GM12872 (cell line): ENCODE results near the gene CES4A.

Experiments
- TF ChIP-seq, protein P1 (sequence below): IDR thresholded peaks from 3 replicates; pipeline ENCODE4 v1.5.1; 2011; ENCODE audit warnings: low read depth, mild to moderate bottlenecking, low read length, moderate library complexity; ENCODE audit not compliant: insufficient read depth

The CES4A gene

DNA sequence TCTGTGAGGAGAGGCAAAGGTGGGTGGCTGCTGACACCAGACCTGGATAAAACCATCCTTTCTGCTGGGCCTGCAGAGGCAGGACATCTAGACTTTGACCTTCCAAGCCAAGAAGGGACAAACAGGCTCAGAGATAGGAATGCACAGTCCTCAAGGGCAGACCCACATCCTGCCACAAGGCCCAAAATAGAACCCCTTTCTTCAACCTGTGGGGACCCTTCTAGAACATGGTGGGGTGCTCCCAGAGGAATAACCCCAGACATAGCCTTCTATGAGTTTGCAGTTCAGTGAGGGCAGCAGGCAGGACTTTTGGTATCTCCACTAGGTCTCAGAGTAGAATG lies 36.8 kb downstream of the CES4A start:
- TF ChIP-seq, protein P1, sequence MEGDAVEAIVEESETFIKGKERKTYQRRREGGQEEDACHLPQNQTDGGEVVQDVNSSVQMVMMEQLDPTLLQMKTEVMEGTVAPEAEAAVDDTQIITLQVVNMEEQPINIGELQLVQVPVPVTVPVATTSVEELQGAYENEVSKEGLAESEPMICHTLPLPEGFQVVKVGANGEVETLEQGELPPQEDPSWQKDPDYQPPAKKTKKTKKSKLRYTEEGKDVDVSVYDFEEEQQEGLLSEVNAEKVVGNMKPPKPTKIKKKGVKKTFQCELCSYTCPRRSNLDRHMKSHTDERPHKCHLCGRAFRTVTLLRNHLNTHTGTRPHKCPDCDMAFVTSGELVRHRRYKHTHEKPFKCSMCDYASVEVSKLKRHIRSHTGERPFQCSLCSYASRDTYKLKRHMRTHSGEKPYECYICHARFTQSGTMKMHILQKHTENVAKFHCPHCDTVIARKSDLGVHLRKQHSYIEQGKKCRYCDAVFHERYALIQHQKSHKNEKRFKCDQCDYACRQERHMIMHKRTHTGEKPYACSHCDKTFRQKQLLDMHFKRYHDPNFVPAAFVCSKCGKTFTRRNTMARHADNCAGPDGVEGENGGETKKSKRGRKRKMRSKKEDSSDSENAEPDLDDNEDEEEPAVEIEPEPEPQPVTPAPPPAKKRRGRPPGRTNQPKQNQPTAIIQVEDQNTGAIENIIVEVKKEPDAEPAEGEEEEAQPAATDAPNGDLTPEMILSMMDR: no peak

DNA sequence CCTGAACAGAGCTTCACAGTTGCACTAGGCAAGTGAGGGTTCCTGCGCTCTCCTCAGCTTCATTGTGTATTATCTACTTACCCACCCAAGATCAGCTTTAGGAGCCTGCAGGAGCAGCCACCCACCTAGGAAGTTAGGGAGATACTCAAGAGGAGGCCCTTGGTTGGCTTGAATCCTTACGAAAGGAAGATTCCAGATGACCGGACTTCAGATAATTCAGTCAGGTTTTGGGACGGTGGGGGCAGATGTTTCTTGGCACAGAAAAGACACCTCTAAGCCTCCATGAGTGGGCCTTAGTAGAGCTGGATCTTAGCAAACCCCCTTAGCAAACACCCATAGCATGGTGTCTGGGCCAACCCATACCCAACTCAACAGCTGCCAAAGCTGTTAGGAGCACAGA lies 38.2 kb downstream of the CES4A start:
- TF ChIP-seq, protein P1: no peak

DNA sequence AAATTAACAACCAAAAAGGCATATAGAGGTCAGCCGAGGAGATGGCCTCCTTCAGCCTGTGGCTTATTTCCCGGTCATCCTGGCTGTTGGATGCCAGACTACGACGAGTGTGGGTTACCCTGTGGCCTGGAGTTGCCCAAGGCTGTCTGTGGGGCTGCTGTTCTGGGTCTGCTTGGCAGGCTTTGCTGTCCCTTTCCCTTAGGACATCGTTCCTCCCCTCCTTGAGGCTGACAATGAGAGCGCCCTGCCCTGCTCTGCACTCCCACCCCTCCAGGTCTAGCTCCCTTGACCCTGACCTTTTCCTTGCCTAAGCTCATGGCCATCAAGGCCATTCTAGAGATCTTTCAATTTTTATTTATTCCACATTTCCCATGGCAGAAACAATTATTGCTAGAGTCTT lies 38.7 kb downstream of the CES4A start:
- TF ChIP-seq, protein P1: no peak

DNA sequence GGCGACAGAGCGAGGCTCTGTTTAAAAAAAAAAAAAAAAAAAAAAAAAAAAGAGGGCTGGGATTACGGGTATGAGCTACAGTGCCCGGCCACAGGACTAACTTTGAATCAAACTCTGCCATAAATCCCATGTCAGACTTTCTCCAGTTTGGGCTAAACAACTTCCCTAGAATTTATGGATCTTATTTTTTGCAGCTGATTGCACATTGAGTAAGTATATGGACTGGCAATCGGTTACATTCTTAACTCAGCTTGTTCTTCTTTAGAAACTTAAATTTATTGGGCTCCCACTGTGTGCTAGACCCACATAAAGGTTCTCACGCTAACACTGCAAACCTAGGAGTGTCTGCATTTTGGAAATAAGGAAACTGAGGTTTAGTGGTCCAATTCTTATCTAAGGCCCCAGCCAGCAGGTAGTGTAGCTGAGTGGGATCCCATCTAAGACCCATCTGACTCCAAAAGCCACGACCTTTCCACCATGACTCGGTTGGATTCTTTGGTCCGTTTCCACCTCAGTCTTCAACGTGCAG lies 39.8 kb downstream of the CES4A start:
- TF ChIP-seq, protein P1: no peak

DNA sequence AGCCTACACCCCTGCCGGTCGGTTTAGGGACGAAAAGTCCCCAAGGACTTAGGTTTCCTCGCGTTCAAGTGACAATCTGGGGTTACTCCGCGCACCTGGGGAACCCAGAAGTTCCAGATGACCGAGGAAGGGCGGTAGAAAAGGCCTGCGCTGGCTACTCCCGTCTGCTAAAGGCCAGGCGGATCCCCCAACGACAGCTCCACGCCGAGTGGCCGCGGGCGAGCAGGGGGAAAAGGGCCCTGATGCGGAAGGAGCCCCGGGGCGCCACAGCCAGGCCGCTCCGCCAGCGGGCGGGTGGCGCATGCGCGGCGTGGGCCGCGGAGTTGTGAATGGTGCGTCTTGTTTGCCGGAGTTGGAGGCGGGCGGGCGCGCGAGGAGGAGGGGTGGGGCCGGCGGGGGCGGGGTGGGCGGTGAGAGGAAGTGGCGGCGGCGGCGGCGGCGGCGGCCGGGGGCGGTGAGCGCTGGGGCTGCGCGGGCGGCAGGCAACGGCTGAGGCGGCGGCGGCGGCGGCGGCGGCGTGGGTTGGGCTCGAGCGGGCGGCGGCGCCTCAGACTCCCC lies 40.4 kb downstream of the CES4A start, which contains the start of gene CBFB:
Gene CBFB (plus strand): TSS at position 454 of the 558 bp plus-strand sequence. CDS start 259 bp downstream, outside the sequence.
- TF ChIP-seq, protein P1: 0 out of 3 replicates have a peak, but pooled peaks have one; percentile 34

DNA sequence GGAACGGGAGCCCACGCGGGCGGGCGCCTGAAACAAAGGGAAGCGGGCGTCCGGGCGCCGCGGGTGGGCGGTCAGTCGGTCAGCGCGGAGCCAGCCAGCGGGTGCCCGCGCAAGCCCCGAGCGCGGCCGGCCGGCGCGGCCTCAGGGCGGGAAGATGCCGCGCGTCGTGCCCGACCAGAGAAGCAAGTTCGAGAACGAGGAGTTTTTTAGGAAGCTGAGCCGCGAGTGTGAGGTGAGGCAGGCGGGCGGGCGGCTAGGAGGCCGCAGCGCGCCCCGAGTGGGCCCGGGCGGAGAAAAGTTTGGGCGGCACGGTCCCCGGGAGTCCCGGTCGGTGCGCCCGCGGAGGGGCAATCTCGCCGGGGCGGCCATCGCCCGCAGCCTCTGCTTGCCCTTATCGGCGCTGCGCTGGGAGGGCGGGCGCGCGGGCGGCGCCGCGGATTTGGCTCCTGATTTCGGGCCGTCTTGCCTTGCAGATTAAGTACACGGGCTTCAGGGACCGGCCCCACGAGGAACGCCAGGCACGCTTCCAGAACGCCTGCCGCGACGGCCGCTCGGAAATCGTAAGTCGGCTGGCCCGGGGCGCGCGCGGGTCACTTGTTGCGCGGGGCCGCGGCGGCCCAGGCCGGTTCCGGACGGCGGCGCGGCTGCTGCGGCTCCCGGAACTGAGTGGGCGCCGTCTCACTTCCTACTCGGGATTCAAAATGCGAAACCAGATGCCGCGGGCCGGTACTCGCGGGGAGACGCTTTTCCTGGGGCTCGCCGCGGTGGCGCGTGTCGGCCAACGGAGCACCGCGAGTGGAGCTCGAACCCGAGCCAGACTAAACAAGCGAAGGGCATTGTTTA lies 41.1 kb downstream of the CES4A start:
- TF ChIP-seq, protein P1: no peak

DNA sequence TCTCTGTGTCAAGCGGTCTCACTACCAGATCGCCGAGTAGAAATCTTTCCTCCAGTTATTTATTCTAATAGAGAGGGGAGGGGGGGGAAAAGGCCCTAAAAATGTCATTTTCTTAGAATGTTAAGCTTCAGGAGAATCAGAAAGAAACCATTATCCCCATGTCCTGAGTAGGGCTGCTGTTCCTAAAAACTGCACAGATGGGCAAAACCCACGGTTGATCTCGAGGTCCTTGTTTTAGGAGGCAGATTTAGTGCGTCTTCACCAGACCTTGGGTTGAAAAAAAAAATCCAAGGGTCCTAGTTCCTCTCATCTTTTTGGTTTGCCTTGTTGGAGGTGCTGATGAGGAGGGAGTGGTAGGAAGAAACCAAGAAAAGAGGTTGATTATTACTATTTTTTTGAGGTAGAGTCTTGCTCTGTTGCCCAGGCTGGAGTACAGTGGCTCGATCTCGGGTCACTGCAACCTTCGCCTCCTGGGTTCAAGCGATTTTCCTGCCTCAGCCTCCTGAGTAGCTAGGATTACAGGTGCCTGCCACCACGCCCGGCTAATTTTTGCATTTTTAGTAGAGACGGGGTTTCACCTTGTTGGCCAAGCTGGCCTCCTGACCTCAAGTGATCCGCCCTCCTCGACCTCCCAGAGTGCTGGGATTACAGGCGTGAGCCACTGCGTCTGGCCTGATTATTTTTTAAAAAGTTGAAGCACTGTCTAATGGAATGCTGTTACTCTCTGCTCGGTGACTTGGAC lies 42.0 kb downstream of the CES4A start:
- TF ChIP-seq, protein P1: no peak
